ENCODE data around the gene FOXC1.

FOXC1 gene

DNA sequence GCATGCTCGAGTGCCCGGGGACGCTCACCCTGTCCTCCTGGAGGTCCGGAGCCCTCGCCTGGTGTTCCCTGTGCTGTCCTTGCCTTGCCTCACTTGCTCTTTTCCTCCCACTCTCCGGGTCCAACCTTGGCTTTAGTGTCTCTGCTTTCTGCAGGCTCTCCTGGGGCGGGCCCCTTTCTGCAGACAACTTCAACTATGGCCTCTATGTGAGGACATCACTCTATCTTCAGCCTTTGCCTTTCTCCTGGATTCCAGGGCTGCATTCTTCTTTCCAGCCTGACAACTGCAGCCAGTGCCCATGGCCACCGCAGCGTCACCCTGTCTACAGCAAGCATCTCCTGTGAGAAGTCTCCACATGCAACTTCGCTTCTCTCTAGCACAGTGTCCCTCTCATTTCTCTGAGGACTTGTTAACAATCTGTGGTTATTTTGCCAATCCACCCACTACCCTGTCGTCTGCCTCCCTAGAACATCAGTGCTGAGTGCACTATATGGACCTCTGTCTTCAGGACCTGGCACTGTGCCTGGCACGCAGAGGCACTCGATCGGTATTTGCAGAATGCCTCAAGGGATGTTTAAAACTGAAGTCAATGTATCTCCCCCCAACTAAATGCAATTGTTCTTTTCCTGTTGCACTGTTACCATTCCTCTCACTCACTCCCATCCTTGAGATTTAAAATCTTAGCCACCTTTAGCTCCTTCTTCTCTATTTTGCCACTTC, 35.9 kb downstream of the FOXC1 start:
- DNase-seq: no peak

DNA sequence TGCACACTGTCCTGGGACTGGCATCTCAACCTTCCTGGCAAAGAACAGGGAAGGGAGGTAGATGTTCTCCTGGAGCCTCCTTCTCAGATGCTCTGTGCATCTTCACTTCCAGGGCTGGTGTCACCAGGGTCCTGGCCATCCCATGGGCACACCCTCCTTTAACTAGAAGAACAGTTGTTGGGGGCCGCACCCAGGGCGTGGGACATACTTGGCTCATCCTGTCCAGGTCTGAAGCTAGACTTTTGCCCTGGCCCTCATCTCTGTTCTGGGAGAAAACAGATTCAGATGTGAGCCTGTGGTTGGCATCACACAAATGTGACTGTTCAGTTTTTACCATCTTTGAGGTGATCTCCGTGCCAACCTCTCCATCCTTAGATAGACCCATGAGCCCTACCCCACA, 41.6 kb downstream of the FOXC1 start:
- DNase-seq: no peak

DNA sequence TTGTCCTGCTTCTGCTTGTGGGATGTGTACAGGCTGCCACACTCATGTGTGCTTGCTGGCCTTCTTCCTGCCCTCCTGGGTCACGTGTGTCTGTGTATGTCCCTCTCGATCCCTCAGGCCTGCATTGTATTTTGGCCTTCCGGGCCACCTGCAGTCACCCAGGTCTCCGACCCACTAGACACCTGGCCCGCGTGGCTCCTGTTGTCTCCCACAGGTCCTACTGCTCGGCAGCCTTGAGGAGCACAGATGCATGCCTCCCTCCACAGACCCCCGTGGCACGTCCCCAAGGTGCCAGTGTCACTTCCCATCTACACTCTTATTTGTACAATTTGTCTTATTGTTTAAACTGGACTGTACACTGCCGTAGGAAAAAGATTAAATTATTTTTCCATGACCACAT, 43.1 kb downstream of the FOXC1 start:
- no peak for DNase-seq

DNA sequence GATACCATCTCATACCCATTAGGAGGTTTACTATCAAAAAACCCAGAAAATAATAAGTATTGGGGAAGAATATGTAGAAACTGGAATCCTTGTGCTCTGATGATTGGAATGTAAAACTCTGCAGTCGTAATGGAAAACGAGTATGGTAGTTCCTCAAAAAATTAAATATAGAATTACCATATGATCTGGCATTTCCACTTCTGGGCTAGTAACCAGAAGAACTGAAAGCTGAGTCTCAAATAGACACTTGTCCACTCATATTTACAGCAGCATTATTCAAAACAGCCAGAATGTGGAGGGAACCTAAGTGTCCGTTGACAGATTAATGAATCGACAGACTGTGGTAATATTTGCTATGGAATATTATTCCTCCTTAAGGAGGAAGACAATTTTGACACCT, 44.3 kb downstream of the FOXC1 start:
- no peak for DNase-seq

DNA sequence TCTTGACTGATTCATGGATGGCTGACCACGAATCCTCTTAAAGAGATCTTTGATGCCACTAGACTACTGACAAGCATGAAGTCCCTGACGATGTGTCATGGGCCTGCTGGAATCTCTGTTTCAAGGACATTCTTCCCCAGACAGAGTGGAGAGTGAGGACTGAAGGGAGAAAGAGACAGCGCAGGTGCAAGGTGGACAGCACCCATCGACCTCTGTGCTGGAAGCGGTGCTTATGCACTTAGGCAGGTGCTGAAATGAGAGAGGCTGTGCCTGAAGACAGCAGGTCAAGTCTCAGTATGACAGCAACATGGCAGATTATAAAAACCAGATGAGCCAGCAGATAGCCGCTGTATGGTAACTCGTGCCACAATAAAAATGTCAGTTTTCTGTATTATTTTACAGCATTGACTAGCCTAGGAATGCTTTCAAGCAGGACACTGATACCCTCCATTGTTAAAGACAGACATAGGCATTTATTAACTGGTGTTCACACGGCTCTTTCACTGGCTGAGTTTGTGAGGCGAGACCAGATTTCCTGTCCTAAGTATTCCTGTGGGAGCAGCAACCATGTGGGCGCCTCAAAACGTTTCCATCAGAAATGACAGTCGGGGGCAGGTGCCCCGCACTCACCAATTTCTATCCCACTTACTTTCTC, 47.5 kb downstream of the FOXC1 start:
- no peak for DNase-seq

DNA sequence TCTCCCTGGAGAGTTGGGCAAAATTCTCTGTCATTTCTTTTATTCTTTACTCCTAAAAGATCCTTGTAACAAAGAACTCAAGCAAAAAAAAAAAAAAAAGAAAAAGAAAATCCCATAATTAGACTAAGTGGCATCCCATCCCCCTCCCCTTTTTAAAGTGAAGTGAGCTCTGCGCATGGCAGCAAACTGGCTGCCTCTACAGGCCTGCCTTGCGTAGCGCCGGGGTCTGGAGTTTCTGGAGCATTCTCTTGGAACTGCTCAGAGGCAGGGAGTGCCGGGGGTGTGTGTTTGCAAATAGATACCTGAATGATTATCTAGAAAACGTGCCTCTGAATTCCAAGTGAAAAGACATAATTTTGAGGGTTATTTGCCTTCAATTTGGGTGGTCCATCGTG, 48.1 kb downstream of the FOXC1 start:
- no peak for DNase-seq

DNA sequence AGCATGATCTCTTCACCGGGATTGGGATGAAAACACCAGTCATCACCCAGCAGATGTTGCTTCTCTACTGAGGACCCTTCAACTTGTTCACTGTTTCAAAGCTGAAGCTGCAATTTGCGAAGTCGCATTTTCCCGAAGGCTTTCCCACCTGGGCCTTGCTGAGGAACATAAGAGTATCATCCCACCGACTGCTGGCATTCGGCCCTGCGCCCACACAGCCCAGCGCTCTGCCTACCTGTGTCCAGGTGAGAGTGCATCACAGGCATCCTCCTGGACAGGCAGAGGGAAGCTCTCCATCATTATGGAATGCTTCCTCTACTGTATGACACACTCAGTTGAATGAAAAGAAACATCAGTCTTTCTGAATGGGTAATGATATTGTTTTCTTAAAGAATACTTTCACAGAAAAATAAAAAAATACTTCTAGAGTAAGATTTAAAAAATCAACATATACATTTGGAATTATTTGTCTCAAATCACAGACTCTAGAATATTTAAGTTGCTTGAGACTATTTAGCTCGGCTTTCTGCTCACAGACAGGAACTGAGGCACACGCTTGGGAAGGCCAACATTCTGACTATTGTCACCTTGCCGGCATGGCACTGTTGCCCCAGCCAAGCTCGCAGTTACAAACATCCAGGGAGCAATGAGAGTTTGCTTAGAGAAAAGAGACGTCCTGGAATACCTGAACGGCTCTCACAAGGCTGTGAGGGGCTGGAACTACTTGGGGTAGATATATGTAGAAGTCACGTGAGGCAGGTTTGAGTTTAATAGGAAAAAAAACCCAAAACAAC, 48.7 kb downstream of the FOXC1 start:
- DNase-seq: no peak

DNA sequence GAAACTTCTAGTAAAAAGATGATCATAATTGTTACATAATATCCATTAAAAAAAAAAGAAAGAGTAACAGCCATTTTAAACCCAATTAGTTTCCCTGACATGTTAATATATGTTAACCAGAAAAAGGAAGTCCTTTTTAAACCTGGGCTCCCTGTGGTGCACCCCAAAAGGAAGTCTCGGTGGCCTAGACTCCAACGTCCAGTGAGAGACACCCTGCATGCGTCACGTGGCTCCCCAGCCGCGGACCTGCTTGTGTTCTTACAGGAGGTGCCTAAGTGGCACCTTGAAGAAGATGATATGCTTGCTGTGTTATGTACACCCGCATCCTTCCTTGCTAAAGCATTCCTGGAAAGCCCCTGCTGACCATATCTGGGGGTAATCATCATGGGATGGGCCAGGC, 50.1 kb downstream of the FOXC1 start:
- DNase-seq: no peak

DNA sequence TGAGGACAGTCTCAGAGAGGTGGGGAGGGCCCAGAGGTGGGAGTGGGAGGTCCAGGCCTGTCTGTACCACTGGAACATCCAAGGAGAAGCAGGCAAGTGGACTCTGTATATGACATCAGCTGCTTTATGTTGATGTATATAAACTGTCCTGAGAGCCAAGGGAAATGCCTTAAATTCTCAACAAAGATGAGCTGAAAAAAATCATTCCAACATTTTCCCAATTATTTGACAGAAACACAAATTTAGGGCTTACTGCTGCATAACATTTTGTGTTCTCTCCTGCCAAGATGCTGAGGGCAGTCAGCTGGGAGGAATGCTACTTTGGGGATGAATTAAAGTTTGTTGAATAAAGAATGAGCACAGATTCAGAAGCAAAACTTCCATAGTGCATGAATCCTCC, 52.8 kb downstream of the FOXC1 start:
- DNase-seq: no peak
